ENCODE data around the gene TTLL13. TPM values are rescaled to one million over a fixed set of nuclear protein-coding genes. Genes with fewer than 3 reads are reported as not detected.

TTLL13 gene
- 0.31 TPM for total RNA-seq

GRCh38 chr15:90249203-90249863 is at the start of gene TTLL13:
Gene TTLL13, plus strand, starts transcription at chr15:90249556. Its CDS starts 1,075 bp downstream, at chr15:90250631.
- peak; percentile 80 for DNase-seq

GRCh38 chr15:90200534-90201129 is 48.7 kb upstream of the TTLL13 start:
- no peak for DNase-seq

GRCh38 chr15:90201130-90201943 is 48.0 kb upstream of the TTLL13 start, which contains the start of gene SEMA4B:
Gene SEMA4B, plus strand, starts transcription at chr15:90201330. Its CDS starts 249 bp downstream, at chr15:90201579.
- DNase-seq = peak; percentile 38

- no peak for DNase-seq
Observed at GRCh38 chr15:90201944-90202375, 47.4 kb upstream of the TTLL13 start.

GRCh38 chr15:90202929-90203328 is 46.4 kb upstream of the TTLL13 start:
- no peak for DNase-seq

GRCh38 chr15:90203473-90203872 is 45.9 kb upstream of the TTLL13 start:
- DNase-seq = no peak

GRCh38 chr15:90203922-90204321 is 45.4 kb upstream of the TTLL13 start:
- DNase-seq = no peak

- no peak for DNase-seq
Observed at GRCh38 chr15:90205050-90205848, 44.1 kb upstream of the TTLL13 start.

- no peak for DNase-seq
Observed at GRCh38 chr15:90205886-90206285, 43.5 kb upstream of the TTLL13 start.

GRCh38 chr15:90207252-90207651 is 42.1 kb upstream of the TTLL13 start:
- no peak for DNase-seq

- no peak for DNase-seq
Observed at GRCh38 chr15:90208356-90208755, 41.0 kb upstream of the TTLL13 start.

- no peak for DNase-seq
Observed at GRCh38 chr15:90209591-90209990, 39.8 kb upstream of the TTLL13 start.

GRCh38 chr15:90210593-90210992 is 38.8 kb upstream of the TTLL13 start:
- no peak for DNase-seq

GRCh38 chr15:90211009-90211408 is 38.3 kb upstream of the TTLL13 start:
- no peak for DNase-seq

- DNase-seq = no peak
Observed at GRCh38 chr15:90211440-90212143, 37.8 kb upstream of the TTLL13 start.

GRCh38 chr15:90212221-90213098 is 36.9 kb upstream of the TTLL13 start:
- no peak for DNase-seq

- DNase-seq = no peak
Observed at GRCh38 chr15:90213122-90213817, 36.1 kb upstream of the TTLL13 start.

GRCh38 chr15:90213818-90214204 is 35.5 kb upstream of the TTLL13 start:
- DNase-seq = no peak

- no peak for DNase-seq
Observed at GRCh38 chr15:90214553-90215196, 34.7 kb upstream of the TTLL13 start.

Measured in occipital lobe (tissue), 2 donors.